CD4-positive, alpha-beta T cell (primary cell): ENCODE results near the gene IGF2BP2. TPM values are rescaled to one million over a fixed set of nuclear protein-coding genes. Genes with fewer than 3 reads are reported as not detected.

Source experiments
- ATAC-seq: fragments of 200-7000 bp; cut with Tn5 transposase; one replicate; pipeline ENCODE4 v1.10.0; 2022; ENCODE audit warnings: mild to moderate bottlenecking; ENCODE audit not compliant: poor library complexity
- CTCF ChIA-PET: fragments of 350-600 bp; sonication (Branson Sonifier 250); formaldehyde crosslinking; loops from one replicate; lab custom pipeline; 2021; ENCODE audit warnings: antibody characterized with exemption, inconsistent platforms; lab: Charles Lee
- POLR2A ChIA-PET: fragments of 350-600 bp; sonication (Branson Sonifier 250); formaldehyde crosslinking; loops from one replicate; lab custom pipeline; 2021; ENCODE audit warnings: antibody characterized with exemption, inconsistent platforms; lab: Charles Lee
- DNase-seq, 14 experiments: peaks; one replicate each; pipeline ENCODE4 v3.0.0-alpha.2; 2013 to 2020; ENCODE audit warnings: mixed read lengths in 2 of 14
- H3K27ac ChIP-seq, 2 donors: one replicate each; pipeline versions ENCODE4 v1.5.1 to v1.7.0; 2013; ENCODE audit warnings: low read length in 2 of 2, low read depth in 1 of 2, mild to moderate bottlenecking in 1 of 2
- H3K27me3 ChIP-seq, 2 experiments: 1 replicate in 1 of 2; 2 replicates in 1 of 2; pipeline versions ENCODE4 v1.6.1 to v1.7.0; 2013; ENCODE audit warnings: low read length in 2 of 2, control low read depth in 1 of 2, mild to moderate bottlenecking in 1 of 2, moderate library complexity in 1 of 2; ENCODE audit not compliant: insufficient read depth in 2 of 2, control insufficient read depth in 1 of 2
- H3K36me3 ChIP-seq: one replicate; pipeline ENCODE4 v1.6.1; 2013; ENCODE audit warnings: low read length, control low read depth; ENCODE audit not compliant: insufficient read depth
- H3K4me1 ChIP-seq: one replicate; pipeline ENCODE4 v1.6.1; 2013; ENCODE audit warnings: low read length, control low read depth; ENCODE audit not compliant: insufficient read depth
- H3K4me3 ChIP-seq: one replicate; pipeline ENCODE4 v1.5.1; 2013; ENCODE audit warnings: mild to moderate bottlenecking, low read length, moderate library complexity
- H3K9me3 ChIP-seq, 2 experiments: 1 replicate in 1 of 2; 2 replicates in 1 of 2; pipeline versions ENCODE4 v1.6.1 to v1.7.0; 2013; ENCODE audit warnings: low read length in 2 of 2, mild to moderate bottlenecking in 2 of 2, control low read depth in 1 of 2, moderate library complexity in 1 of 2; ENCODE audit not compliant: control insufficient read depth in 1 of 2, insufficient read depth in 1 of 2
- H3K27ac Mint-ChIP-seq: one replicate; pipeline ENCODE4 v1.8.0; 2020; ENCODE audit warnings: mixed read lengths
- H3K27me3 Mint-ChIP-seq: one replicate; pipeline ENCODE4 v1.8.0; 2021; ENCODE audit warnings: mixed read lengths
- H3K36me3 Mint-ChIP-seq: one replicate; pipeline ENCODE4 v1.8.0; 2021; ENCODE audit warnings: low read depth, mixed read lengths
- H3K4me1 Mint-ChIP-seq: one replicate; pipeline ENCODE4 v1.8.0; 2021; ENCODE audit warnings: low read depth, mixed read lengths
- H3K4me3 Mint-ChIP-seq: one replicate; pipeline ENCODE4 v1.8.0; 2020; ENCODE audit warnings: mild to moderate bottlenecking, mixed read lengths
- H3K9me3 Mint-ChIP-seq: one replicate; pipeline ENCODE4 v1.8.0; 2020; ENCODE audit warnings: mixed read lengths
- intact Hi-C, 2 experiments: fragments of 100-400 bp; cut with DNase I in 1 of 2; cut with micrococcal nuclease in 1 of 2; formaldehyde crosslinking; loops; one replicate each; pipeline versions ENCODE4 v1.15.1 to v1.9.0; 2023 to 2025; cut with DNase I, micrococcal nuclease
- total RNA-seq, 174 experiments: library from RNA in 2 of 174; stranded (reverse) in 2 of 174; gene quantifications; one replicate each; pipeline ENCODE4 v1.2.3 and lab custom pipeline; 2021 to 2026
- TF ChIP-seq, protein P1 (sequence below): fragments of 200-600 bp; IDR thresholded peaks from one replicate; pipeline ENCODE4 v1.8.0; 2022; ENCODE audit warnings: antibody characterized with exemption, mild to moderate bottlenecking

Gene IGF2BP2
- total RNA-seq, 2 experiments from 2014 or later = 0.25 to 0.50 TPM

DNA sequence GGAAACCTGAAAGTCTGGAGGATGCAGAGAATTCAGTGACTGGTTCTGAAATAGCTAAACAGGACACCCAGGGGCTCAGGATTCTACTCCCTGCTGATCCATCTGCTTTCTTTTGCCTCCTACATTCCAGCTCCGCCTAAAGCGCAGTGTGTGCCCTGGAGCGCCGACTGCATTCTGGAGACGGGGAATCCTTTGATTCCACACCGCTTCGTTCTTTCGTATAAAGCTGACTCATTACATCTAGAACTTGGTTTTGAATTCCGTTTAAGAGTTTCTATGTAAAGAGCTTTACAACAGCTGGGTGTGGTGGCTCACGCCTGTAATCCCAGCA, 177.0 kb downstream of the IGF2BP2 start:
- Histone ChIP-seq H3K27me3 (no peaks in the 10 kb centered on the region), H3K36me3 (no peaks in the 10 kb centered on the region), H3K4me3 (no peak overlapping the region), H3K4me1 (no peaks in the 10 kb centered on the region), H3K9me3 (no peaks in the 10 kb centered on the region), H3K27ac (no peak overlapping the region)
- Mint-ChIP-seq H3K4me1 (no peaks in the 10 kb centered on the region), H3K4me3 (no peak overlapping the region), H3K9me3 (no peaks in the 10 kb centered on the region), H3K27ac (no peak overlapping the region), H3K36me3 (no peaks in the 10 kb centered on the region), H3K27me3 (peaks cover 14% of the 10 kb centered on the region)
- intact Hi-C loops = no loop called here
- DNase-seq (no peak), ATAC-seq (no peak)
- ChIA-PET POLR2A (no interaction called here), CTCF (no interaction called here)
- TF ChIP-seq, protein P1, sequence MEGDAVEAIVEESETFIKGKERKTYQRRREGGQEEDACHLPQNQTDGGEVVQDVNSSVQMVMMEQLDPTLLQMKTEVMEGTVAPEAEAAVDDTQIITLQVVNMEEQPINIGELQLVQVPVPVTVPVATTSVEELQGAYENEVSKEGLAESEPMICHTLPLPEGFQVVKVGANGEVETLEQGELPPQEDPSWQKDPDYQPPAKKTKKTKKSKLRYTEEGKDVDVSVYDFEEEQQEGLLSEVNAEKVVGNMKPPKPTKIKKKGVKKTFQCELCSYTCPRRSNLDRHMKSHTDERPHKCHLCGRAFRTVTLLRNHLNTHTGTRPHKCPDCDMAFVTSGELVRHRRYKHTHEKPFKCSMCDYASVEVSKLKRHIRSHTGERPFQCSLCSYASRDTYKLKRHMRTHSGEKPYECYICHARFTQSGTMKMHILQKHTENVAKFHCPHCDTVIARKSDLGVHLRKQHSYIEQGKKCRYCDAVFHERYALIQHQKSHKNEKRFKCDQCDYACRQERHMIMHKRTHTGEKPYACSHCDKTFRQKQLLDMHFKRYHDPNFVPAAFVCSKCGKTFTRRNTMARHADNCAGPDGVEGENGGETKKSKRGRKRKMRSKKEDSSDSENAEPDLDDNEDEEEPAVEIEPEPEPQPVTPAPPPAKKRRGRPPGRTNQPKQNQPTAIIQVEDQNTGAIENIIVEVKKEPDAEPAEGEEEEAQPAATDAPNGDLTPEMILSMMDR = no peak

DNA sequence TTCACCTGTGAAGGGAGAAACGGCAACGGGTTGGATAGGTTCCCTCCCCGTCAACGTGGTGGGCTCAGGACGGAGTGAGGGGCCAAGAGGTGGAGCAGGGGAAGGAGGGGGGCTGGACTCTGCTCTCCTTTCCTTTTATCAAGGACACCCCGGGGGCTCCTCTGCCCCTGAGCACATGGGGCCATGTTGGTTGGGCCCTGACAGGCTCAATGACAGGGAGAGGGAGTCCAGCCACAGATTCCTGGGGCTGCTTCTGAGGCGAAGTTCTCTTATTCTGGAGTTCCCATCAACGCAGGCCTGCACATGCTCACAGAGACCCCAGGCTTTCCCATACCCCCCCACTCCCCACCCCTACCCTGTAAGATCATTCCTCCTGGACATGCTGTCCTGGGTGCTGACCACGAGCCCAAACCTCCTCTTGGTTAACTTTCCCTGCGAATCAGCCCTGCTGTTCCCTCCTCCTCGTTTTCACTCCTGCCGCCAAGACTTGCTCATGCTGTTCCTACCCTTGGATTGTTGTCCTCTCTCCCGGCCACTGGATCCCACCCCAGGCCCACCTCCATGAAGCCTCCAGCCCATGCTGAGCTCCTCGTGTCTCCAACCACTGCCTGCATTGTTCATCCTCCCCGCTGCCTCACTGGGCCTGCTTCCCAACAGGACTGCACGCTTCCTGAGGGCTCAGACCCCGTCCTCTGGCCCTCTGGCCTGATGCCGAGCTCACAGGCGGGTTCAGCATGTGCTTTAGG, 177.5 kb downstream of the IGF2BP2 start:
- intact Hi-C loops = no loop called here
- Mint-ChIP-seq H3K27me3 (peaks cover 15% of the 10 kb centered on the region), H3K4me1 (no peaks in the 10 kb centered on the region), H3K36me3 (no peaks in the 10 kb centered on the region), H3K4me3 (no peak overlapping the region), H3K27ac (no peak overlapping the region), H3K9me3 (no peaks in the 10 kb centered on the region)
- Histone ChIP-seq H3K4me3 (no peak overlapping the region), H3K36me3 (no peaks in the 10 kb centered on the region), H3K27me3 (no peaks in the 10 kb centered on the region), H3K4me1 (no peaks in the 10 kb centered on the region), H3K27ac (no peak overlapping the region), H3K9me3 (no peaks in the 10 kb centered on the region)
- TF ChIP-seq, protein P1 = no peak
- ATAC-seq (no peak), DNase-seq (no peak)
- POLR2A ChIA-PET = no interaction called here
- CTCF ChIA-PET = no interaction called here

DNA sequence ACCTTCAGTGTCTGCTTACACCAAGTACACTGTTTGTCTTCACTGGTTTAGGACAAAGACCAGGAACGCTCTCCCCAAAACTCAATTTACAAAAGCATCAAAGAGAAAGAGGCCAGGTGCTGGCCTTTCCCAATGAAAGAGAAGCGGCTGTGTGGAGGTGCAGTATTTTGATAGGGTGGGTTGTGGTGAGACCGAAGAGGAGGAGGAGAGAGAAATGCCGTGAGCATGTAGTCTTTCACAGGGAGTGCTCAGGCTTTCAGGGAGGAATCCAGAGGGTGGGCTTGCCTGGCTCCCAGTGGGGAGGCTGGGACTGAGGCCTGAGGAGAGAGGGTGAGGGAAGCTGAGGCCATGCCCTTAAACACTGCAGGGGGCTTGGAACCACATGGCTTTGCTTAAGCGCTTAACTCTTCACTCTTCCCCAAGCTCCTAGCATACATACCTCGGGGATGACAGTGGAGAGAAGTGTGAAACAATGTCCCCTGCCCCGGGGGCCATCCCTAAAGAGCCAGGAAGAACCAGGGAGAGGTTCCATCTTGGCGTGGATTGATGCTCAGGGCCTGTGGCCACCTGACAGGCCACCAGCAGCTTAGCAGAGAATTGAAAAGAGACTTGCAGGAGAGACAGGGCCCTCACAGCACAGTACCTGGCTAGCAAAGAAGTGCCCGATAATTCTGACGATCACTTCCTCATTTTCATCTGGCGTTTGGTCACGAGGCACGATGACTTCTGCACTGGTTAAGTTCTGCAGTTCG, 178.3 kb downstream of the IGF2BP2 start:
- no peaks in the 10 kb centered on the region for H3K4me1 Mint-ChIP-seq
- ATAC-seq (no peak), DNase-seq (no peak)
- intact Hi-C loops = no loop called here
- Histone ChIP-seq H3K27ac (no peak overlapping the region), H3K27me3 (no peaks in the 10 kb centered on the region), H3K4me1 (no peaks in the 10 kb centered on the region), H3K9me3 (no peaks in the 10 kb centered on the region), H3K36me3 (no peaks in the 10 kb centered on the region), H3K4me3 (no peak overlapping the region)
- no peaks in the 10 kb centered on the region for H3K9me3 Mint-ChIP-seq
- TF ChIP-seq, protein P1 = no peak
- ChIA-PET POLR2A (no interaction called here), CTCF (no interaction called here)
- peaks cover 20% of the 10 kb centered on the region for H3K27me3 Mint-ChIP-seq
- no peak overlapping the region for H3K27ac Mint-ChIP-seq
- no peak overlapping the region for H3K4me3 Mint-ChIP-seq
- H3K36me3 Mint-ChIP-seq = no peaks in the 10 kb centered on the region
